MCF 10A (cell line): ENCODE data around the gene SFRP5. TPM values are rescaled to one million over a fixed set of nuclear protein-coding genes. Genes with fewer than 3 reads are reported as not detected.

ENCODE experiments used
- BruUV-seq: library from RNA; stranded (reverse); fragments of 400-500 nt; replicated peaks from 2 replicates; lab custom pipeline; 2021; lab: Mats Ljungman, UMichigan
- CTCF ChIA-PET: fragments of 300-600 bp; sonication (Branson Sonifier 250); formaldehyde crosslinking; extraction: SDS; loops from one replicate; lab custom pipeline; 2021; ENCODE audit warnings: antibody characterized with exemption, inconsistent platforms; lab: Yijun Ruan, JAX
- POLR2A ChIA-PET: fragments of 300-600, 350-650 bp; sonication (Branson Sonifier 250); formaldehyde crosslinking; extraction: SDS; loops from one replicate; lab custom pipeline; 2020; ENCODE audit warnings: antibody characterized with exemption, inconsistent platforms; lab: Yijun Ruan, JAX
- DNase-seq: peaks from one replicate; pipeline ENCODE4 v3.0.0-alpha.2; 2018; ENCODE audit not compliant: unreplicated experiment
- H3K27ac Mint-ChIP-seq: one replicate; pipeline ENCODE4 v1.8.0; 2022; ENCODE audit warnings: mild to moderate bottlenecking, low read depth, mixed read lengths; ENCODE audit not compliant: unreplicated experiment
- H3K27me3 Mint-ChIP-seq: one replicate; pipeline ENCODE4 v1.8.0; 2022; ENCODE audit warnings: mixed read lengths; ENCODE audit not compliant: insufficient read depth, unreplicated experiment
- H3K36me3 Mint-ChIP-seq: one replicate; pipeline ENCODE4 v1.8.0; 2022; ENCODE audit warnings: mild to moderate bottlenecking, moderate library complexity, mixed read lengths; ENCODE audit not compliant: insufficient read depth, unreplicated experiment
- H3K4me1 Mint-ChIP-seq: one replicate; pipeline ENCODE4 v1.8.0; 2022; ENCODE audit warnings: mixed read lengths; ENCODE audit not compliant: insufficient read depth, unreplicated experiment
- H3K4me3 Mint-ChIP-seq: one replicate; pipeline ENCODE4 v1.8.0; 2022; ENCODE audit warnings: mild to moderate bottlenecking, moderate library complexity, mixed read lengths; ENCODE audit not compliant: unreplicated experiment
- H3K9me3 Mint-ChIP-seq: one replicate; pipeline ENCODE4 v1.8.0; 2022; ENCODE audit warnings: mixed read lengths; ENCODE audit not compliant: unreplicated experiment
- intact Hi-C: fragments of 100-400 bp; cut with micrococcal nuclease; formaldehyde crosslinking; loops from 2 replicates; pipeline ENCODE4 v1.14.1; 2022
- total RNA-seq: library from RNA; stranded (reverse); gene quantifications from 2 replicates; pipeline ENCODE4 v1.2.3, GENCODE V29; 2022
- TF ChIP-seq, protein P1 (sequence below): fragments of 200-600 bp; IDR thresholded peaks from one replicate; pipeline ENCODE4 v1.8.0; 2022; ENCODE audit warnings: antibody characterized with exemption, mild to moderate bottlenecking; ENCODE audit not compliant: unreplicated experiment

Gene SFRP5
- total RNA-seq, 1 experiment from 2014 or later = not detected

DNA sequence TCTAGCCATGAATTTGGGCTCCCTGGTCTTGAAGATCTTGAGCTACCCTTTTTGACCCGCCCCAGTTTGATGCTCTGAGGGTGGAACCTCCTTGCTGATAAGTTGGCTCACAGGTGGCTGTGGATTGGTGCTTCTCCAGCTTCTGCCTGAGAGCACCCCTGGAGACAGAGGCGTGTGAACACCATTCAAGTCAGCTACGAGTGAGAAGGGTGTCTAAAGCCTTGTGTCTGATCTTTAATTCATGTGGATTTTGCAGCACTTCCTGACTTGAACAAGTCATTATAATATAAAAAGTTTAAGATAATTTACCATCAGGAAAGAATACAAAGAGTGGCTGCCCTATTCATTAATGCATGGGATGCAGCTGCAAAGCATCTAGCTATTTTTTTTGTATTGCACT, 40.2 kb upstream of the SFRP5 start:
- TF ChIP-seq, protein P1, sequence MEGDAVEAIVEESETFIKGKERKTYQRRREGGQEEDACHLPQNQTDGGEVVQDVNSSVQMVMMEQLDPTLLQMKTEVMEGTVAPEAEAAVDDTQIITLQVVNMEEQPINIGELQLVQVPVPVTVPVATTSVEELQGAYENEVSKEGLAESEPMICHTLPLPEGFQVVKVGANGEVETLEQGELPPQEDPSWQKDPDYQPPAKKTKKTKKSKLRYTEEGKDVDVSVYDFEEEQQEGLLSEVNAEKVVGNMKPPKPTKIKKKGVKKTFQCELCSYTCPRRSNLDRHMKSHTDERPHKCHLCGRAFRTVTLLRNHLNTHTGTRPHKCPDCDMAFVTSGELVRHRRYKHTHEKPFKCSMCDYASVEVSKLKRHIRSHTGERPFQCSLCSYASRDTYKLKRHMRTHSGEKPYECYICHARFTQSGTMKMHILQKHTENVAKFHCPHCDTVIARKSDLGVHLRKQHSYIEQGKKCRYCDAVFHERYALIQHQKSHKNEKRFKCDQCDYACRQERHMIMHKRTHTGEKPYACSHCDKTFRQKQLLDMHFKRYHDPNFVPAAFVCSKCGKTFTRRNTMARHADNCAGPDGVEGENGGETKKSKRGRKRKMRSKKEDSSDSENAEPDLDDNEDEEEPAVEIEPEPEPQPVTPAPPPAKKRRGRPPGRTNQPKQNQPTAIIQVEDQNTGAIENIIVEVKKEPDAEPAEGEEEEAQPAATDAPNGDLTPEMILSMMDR = no peak
- Mint-ChIP-seq H3K4me3 (no peak overlapping the region), H3K36me3 (no peaks in the 10 kb centered on the region), H3K4me1 (peaks cover 12% of the 10 kb centered on the region), H3K9me3 (no peaks in the 10 kb centered on the region), H3K27ac (no peak overlapping the region), H3K27me3 (no peaks in the 10 kb centered on the region)
- no TSS peak for BruUV-seq
- no peak for DNase-seq
- intact Hi-C loops = no loop called here
- POLR2A ChIA-PET = interaction anchor here (0.7 to 0.9 kb wide), 2 partner anchors 9 to 46 kb away, joined by 3 to 4 read pairs; no protein-coding TSS in a partner anchor
- CTCF ChIA-PET = interaction anchor here (0.6 to 4.6 kb wide), 6 partner anchors 20 to 1929 kb away, joined by 3 to 23 read pairs (median 3); no protein-coding TSS in a partner anchor

GRCh38 chr10:97810446-97810845, 38.6 kb upstream of the SFRP5 start:
- Mint-ChIP-seq H3K9me3 (no peaks in the 10 kb centered on the region), H3K36me3 (no peaks in the 10 kb centered on the region), H3K27me3 (no peaks in the 10 kb centered on the region), H3K4me1 (peaks cover 12% of the 10 kb centered on the region), H3K27ac (no peak overlapping the region), H3K4me3 (no peak overlapping the region)
- BruUV-seq = no TSS peak
- POLR2A ChIA-PET = interaction anchor here (0.9 kb wide), 1 partner anchor 74 kb away, joined by 3 read pairs; the partner anchor contains the start of gene ZFYVE27
- CTCF ChIA-PET = interaction anchor here (0.7 to 4.6 kb wide), 5 partner anchors 18 to 130 kb away, joined by 3 to 23 read pairs (median 6); no protein-coding TSS in a partner anchor
- DNase-seq = peak; percentile 63
- TF ChIP-seq, protein P1 = no peak
- intact Hi-C loops = no loop called here

DNA sequence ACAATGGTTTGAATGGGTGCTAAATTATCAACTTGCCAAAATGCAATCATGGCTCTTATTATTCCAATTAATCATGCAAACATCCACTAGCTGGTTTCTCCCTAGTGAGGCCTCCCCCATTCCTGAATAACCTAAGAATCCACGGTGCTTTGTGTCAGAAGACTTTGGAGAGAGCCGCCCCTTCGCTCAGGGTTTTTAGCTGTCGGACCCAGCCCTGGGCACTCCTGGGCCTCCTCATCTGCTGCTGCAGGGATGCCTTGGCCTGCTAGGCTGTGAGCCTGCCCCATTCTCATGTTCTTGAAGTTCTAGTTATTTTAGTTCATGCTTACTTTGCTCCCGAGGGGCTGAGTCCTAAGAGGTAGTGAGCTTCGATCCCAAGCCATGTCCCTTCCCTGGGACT, 34.1 kb upstream of the SFRP5 start:
- no peaks in the 10 kb centered on the region for H3K36me3 Mint-ChIP-seq

GRCh38 chr10:97805096-97805884, 33.5 kb upstream of the SFRP5 start:
- peaks cover 3% of the 10 kb centered on the region for H3K4me1 Mint-ChIP-seq
- no TSS peak for BruUV-seq
- intact Hi-C loops = no loop called here
- no peaks in the 10 kb centered on the region for H3K36me3 Mint-ChIP-seq
- CTCF ChIA-PET = interaction anchor here (0.6 to 10.4 kb wide), 2 partner anchors 11 to 13 kb away, joined by 3 to 83 read pairs; no protein-coding TSS in a partner anchor
- DNase-seq = no peak
- H3K27me3 Mint-ChIP-seq = peaks cover 15% of the 10 kb centered on the region
- POLR2A ChIA-PET = no interaction called here
- H3K27ac Mint-ChIP-seq = no peak overlapping the region
- no peaks in the 10 kb centered on the region for H3K9me3 Mint-ChIP-seq
- H3K4me3 Mint-ChIP-seq = no peak overlapping the region
- TF ChIP-seq, protein P1 = no peak

More for the DNA sequence above, 34.1 kb upstream of the SFRP5 start:
- Mint-ChIP-seq H3K9me3 (no peaks in the 10 kb centered on the region), H3K4me3 (no peak overlapping the region), H3K27ac (no peak overlapping the region), H3K4me1 (peaks cover 7% of the 10 kb centered on the region), H3K27me3 (peaks cover 12% of the 10 kb centered on the region)
- POLR2A ChIA-PET = no interaction called here
- CTCF ChIA-PET = interaction anchor here (0.8 to 10.4 kb wide), 2 partner anchors 14 to 37 kb away, joined by 3 to 83 read pairs; no protein-coding TSS in a partner anchor
- DNase-seq = no peak
- BruUV-seq = no TSS peak
- intact Hi-C loops = no loop called here
- TF ChIP-seq, protein P1 = no peak
